Left renal pelvis (tissue), 4 donors: ENCODE results near the gene PRELP. TPM values are rescaled to one million over a fixed set of nuclear protein-coding genes. Genes with fewer than 3 reads are reported as not detected.

ENCODE experiments used
- polyA plus RNA-seq, 4 donors: library from polyadenylated mRNA; unstranded; fragments of 120-200 nt; gene quantifications; one replicate each; pipeline ENCODE4 v1.2.1, GENCODE V29; 2013; ENCODE audit not compliant: insufficient read length in 4 of 4

Gene PRELP
- polyA plus RNA-seq, 4 donors, result 1.8 to 66.6 (median 7.9) TPM

Other genes with a start within 250 kb of the PRELP start
- gene CHIT1, start 246.1 kb upstream of the PRELP start, polyA plus RNA-seq, result under 1 TPM; 0.04 to 0.15 (median 0.08) TPM
- gene BTG2, start 170.3 kb upstream of the PRELP start, polyA plus RNA-seq, result 100 to 1,000 TPM; 103 to 223 (median 144) TPM
- gene FMOD, start 124.7 kb upstream of the PRELP start, polyA plus RNA-seq, result 100 to 1,000 TPM in 1 of 4 donors, 10 to 100 TPM in 3; 37.1 to 291 (median 61.4) TPM
- gene OPTC, start 18.3 kb downstream of the PRELP start, polyA plus RNA-seq, result under 1 TPM in 1 of 4 donors, not detected in 3; 0.11 TPM
- gene ATP2B4, start 151.0 kb downstream of the PRELP start, polyA plus RNA-seq, result 100 to 1,000 TPM in 1 of 4 donors, 10 to 100 TPM in 3; 55.9 to 176 (median 74.0) TPM